Progenitor cell of endocrine pancreas (in vitro differentiated cells): ENCODE measurements around the gene COL23A1. TPM values are rescaled to one million over a fixed set of nuclear protein-coding genes. Genes with fewer than 3 reads are reported as not detected.

Experiments
- DNase-seq: peaks from one replicate; pipeline ENCODE4 v3.0.0; 2021; ENCODE audit warnings: low spot score; ENCODE audit not compliant: unreplicated experiment
- H3K27ac Mint-ChIP-seq: 2 replicates; pipeline ENCODE4 v1.8.0; 2021; ENCODE audit warnings: mild to moderate bottlenecking, moderate library complexity, mixed read lengths
- H3K27me3 Mint-ChIP-seq: 2 replicates; pipeline ENCODE4 v1.8.0; 2021; ENCODE audit warnings: mixed read lengths
- H3K36me3 Mint-ChIP-seq: 2 replicates; pipeline ENCODE4 v1.8.0; 2022; ENCODE audit warnings: mixed read lengths; ENCODE audit not compliant: insufficient read depth
- H3K4me1 Mint-ChIP-seq: 2 replicates; pipeline ENCODE4 v1.8.0; 2021; ENCODE audit warnings: low read depth, mixed read lengths
- H3K4me3 Mint-ChIP-seq: 2 replicates; pipeline ENCODE4 v1.8.0; 2021; ENCODE audit warnings: low read depth, mild to moderate bottlenecking, moderate library complexity, mixed read lengths
- H3K9me3 Mint-ChIP-seq: 2 replicates; pipeline ENCODE4 v1.8.0; 2021; ENCODE audit warnings: low read depth, mixed read lengths
- total RNA-seq: library from RNA; stranded (reverse); gene quantifications from 2 replicates; pipeline ENCODE4 v1.2.1, GENCODE V29; 2021
- TF ChIP-seq, protein P1 (sequence below): fragments of 200-600 bp; sonication (generic); IDR thresholded peaks from one replicate; pipeline ENCODE4 v1.5.0; 2021; ENCODE audit warnings: antibody characterized with exemption, mild to moderate bottlenecking; ENCODE audit not compliant: unreplicated experiment

The COL23A1 gene
- total RNA-seq, 1 donor from 2014 or later = 0.36 TPM

DNA sequence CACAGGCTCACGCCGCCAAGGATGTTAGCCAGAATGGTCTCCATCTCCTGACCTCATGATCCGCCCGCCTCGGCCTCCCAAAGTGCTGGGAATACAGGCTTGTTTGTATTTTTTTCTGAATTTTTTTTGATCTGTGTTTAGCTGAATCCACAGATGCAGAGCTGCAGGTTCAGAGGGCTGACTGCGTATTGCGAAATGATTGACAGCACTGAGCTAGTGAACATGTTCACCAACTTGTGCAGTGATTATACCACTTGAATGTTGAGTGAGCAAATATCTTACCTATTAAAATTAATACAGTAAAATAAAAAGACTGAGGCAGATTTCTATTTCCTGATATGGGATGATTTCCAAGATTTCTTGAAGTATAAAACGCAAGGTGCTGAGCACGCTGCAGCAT lies 234.5 kb downstream of the COL23A1 start:
- Mint-ChIP-seq H3K27me3 (peaks cover 22% of the 10 kb centered on the region), H3K27ac (no peak overlapping the region), H3K4me1 (peaks cover 12% of the 10 kb centered on the region), H3K4me3 (no peak overlapping the region), H3K36me3 (no peaks in the 10 kb centered on the region), H3K9me3 (no peaks in the 10 kb centered on the region)
- no peak for DNase-seq
- TF ChIP-seq, protein P1, sequence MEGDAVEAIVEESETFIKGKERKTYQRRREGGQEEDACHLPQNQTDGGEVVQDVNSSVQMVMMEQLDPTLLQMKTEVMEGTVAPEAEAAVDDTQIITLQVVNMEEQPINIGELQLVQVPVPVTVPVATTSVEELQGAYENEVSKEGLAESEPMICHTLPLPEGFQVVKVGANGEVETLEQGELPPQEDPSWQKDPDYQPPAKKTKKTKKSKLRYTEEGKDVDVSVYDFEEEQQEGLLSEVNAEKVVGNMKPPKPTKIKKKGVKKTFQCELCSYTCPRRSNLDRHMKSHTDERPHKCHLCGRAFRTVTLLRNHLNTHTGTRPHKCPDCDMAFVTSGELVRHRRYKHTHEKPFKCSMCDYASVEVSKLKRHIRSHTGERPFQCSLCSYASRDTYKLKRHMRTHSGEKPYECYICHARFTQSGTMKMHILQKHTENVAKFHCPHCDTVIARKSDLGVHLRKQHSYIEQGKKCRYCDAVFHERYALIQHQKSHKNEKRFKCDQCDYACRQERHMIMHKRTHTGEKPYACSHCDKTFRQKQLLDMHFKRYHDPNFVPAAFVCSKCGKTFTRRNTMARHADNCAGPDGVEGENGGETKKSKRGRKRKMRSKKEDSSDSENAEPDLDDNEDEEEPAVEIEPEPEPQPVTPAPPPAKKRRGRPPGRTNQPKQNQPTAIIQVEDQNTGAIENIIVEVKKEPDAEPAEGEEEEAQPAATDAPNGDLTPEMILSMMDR = no peak

DNA sequence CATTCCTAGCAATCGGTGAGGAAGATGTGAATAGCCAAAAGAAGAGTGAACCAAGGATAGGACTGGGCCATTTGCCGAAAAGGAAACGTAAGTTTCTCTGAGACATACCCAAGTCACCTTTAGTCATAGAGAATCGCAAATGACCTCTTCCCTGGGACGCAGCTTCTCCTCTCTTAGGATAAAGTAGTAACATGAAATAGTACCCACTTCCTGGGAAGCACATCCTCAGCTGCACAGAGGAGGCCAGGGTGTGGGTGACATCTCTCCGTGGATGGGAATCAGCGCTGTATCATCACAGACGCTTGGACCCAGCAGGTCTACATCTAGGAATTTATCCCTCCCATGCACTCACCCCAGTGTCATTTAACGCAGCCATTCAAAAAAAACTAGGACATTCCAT lies 236.7 kb downstream of the COL23A1 start:
- Mint-ChIP-seq H3K36me3 (no peaks in the 10 kb centered on the region), H3K27ac (no peak overlapping the region), H3K4me1 (peaks cover 12% of the 10 kb centered on the region), H3K9me3 (no peaks in the 10 kb centered on the region), H3K4me3 (no peak overlapping the region), H3K27me3 (peaks cover 13% of the 10 kb centered on the region)
- TF ChIP-seq, protein P1 = no peak
- no peak for DNase-seq

DNA sequence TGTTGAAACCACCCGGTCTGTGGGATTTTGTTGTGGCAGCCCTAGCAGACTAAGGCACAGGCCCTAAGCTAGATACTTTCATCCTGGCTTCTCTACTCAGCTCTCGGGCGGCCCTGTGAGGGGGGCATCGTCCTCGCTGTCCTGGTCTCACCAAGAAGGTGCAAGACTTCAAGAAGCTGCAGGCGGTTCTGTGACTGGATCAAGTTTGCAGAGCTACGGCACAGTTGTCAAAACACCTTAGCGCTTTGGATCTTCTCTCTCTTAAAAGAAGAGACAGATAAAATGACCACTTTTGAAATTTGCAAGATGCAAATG lies 238.2 kb downstream of the COL23A1 start:
- Mint-ChIP-seq H3K27me3 (peaks cover 13% of the 10 kb centered on the region), H3K36me3 (no peaks in the 10 kb centered on the region), H3K27ac (no peak overlapping the region), H3K4me3 (no peak overlapping the region), H3K9me3 (no peaks in the 10 kb centered on the region), H3K4me1 (peaks cover 8% of the 10 kb centered on the region)
- DNase-seq = no peak
- TF ChIP-seq, protein P1 = no peak

DNA sequence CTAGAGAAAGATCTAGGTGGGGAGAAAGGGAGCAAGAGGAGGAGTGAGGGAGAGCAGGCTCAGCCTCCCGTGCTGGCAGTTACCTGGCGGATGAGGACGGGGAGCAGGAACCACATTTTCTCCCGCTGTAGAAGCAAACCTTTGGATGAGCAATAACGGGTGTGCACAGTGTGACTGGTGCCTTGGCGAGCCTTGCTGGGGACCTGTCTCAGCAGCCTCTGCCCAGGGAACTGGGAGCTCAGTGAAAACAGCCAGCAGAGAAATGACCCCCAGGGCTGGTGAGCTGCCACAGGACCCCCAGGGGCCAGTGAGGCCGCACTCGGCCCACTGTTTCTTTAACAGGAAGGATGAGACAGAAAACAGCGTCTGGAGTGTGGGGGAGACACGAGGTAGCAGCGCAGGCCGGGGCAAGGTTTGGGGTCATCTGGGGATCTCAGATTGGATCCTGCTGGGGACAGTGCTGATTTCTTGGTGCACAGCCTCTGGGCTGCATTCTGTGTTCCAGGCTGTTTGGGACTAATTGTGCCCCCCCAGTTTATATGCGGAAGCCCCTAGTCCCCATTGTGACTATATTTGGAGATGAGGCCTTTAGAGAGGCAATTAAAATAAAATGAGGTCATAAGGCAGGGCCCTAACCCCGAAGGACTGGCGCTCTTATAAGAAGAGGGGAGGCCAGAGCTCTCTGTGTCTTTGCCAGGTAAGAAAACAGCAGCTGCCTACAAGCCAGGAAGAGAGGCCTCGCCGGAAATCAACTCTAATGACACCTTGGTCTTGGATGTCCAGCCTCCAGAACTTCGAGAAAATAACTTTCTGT lies 238.8 kb downstream of the COL23A1 start:
- Mint-ChIP-seq H3K36me3 (no peaks in the 10 kb centered on the region), H3K4me3 (no peak overlapping the region), H3K27ac (no peak overlapping the region), H3K4me1 (peaks cover 6% of the 10 kb centered on the region), H3K27me3 (peaks cover 13% of the 10 kb centered on the region), H3K9me3 (no peaks in the 10 kb centered on the region)
- TF ChIP-seq, protein P1 = no peak
- no peak for DNase-seq

DNA sequence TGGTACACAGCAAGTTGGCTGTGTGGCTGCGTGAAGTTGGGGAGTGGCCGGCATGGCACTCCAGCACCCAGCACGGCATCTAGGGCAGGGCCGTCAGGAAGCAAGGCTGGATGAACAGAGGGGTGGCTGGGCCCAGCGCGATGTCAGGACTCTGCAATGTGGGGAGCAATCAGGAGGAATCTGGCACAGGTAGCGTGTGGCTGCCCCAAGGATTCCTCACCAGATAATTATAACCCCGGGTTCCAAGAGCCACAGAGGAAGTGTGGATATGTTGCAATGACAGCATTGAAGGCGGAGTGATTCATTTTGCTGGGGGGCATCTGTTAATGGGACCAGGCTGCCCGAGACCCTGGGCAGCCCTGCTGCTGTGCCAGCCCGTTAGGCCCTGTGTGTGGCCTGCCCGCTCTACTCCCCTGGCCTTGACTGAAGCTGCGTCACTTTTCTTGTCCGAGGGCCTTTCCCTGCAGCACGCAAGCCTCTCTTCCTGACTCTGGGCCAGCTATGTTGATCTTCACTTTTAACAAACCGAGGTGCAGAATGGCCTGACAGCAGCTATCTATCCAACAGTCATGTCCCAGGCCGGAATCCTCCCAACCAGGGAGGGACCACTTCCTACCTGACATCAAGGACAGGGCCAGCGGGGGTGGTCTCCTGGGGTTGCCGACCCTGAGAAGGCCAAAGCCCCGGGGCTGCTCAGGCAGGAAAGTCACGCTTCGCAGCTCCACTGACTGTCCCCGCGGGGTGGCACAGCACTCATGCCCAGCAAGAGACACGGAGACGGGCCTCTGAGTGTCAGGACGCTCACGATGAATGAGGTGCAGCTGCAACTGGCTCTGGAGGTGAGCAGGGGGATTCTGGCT lies 239.6 kb downstream of the COL23A1 start:
- DNase-seq = no peak
- Mint-ChIP-seq H3K4me3 (no peak overlapping the region), H3K9me3 (no peaks in the 10 kb centered on the region), H3K36me3 (no peaks in the 10 kb centered on the region), H3K27me3 (peaks cover 7% of the 10 kb centered on the region), H3K4me1 (peaks cover 2% of the 10 kb centered on the region), H3K27ac (no peak overlapping the region)
- TF ChIP-seq, protein P1 = no peak
